Esophagus squamous epithelium (tissue), 4 donors: ENCODE results near the gene SETBP1.

Source experiments
- CTCF ChIP-seq, 6 experiments: fragments of 450-650 bp in 4 of 6; fragments of 200-600 bp in 2 of 6; sonication (generic) in 2 of 6; IDR thresholded peaks; one replicate each; pipeline ENCODE4 v1.5.1; 2016 to 2019; ENCODE audit warnings: antibody characterized with exemption in 6 of 6, mild to moderate bottlenecking in 4 of 6, moderate library complexity in 4 of 6
- POLR2A ChIP-seq, 4 donors: fragments of 450-650 bp; IDR thresholded peaks; one replicate each; pipeline ENCODE4 v1.6.1; 2017; ENCODE audit warnings: antibody characterized with exemption in 4 of 4, mild to moderate bottlenecking in 4 of 4, moderate library complexity in 3 of 4

GRCh38 chr18:44682871-44683221 lies 2.2 kb downstream of the SETBP1 start:
- TF ChIP-seq CTCF (IDR thresholded peaks at IDR 0.05) (no peak), POLR2A (IDR thresholded peaks at IDR 0.05) (no peak)
